Measurements from ENCODE around the gene PPY. TPM values are rescaled to one million over a fixed set of nuclear protein-coding genes. Genes with fewer than 3 reads are reported as not detected.
"Not testable (repeated sequence)": the region's sequence is repeated elsewhere in the genome, so short reads cannot be mapped to it uniquely, and the experiment has no call there.

Gene PPY
- total RNA-seq, 1 donor from 2014 or later, result not detected

DNA sequence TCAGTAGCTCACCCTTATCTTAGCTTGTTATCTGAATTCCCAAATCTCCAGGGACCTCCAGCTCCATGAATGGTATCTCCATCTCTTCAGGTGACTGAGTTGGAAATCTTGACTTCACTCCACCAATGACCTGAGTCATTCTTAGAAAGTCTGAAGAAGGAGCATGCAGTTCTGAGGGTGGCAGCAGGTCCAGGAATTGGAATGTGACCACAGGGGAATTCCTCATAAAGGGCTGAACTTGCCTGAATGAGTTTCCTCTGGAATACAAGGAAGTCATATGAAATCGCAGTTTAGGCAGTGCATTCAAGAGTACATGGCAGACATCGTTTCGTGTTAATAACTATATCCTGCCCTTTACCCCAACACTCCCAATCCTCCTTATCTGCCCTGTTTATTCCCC is 24.0 kb upstream of the PPY start:
- no peak for DNase-seq (ENCODE audit: low read depth)

DNA sequence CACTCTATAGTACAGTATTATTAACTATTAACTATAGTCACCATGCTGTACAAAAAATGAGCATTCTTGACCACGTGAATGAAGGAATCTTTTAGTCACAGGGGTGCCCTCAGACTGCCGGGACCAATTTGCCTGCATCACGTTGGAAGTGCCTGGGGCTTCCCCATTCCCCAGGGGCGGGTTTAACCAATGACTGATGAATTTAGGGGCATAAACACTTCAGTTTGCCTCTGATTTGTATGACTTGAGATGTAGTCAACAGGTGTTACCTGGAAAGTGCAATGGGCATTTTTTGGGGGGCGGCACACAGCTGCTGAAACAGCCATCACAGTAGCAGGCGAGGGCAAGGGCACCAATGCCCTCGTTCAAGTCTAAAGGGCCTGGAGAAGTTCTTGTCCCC is 20.2 kb upstream of the PPY start:
- DNase-seq (ENCODE audit: low read depth), result no peak

DNA sequence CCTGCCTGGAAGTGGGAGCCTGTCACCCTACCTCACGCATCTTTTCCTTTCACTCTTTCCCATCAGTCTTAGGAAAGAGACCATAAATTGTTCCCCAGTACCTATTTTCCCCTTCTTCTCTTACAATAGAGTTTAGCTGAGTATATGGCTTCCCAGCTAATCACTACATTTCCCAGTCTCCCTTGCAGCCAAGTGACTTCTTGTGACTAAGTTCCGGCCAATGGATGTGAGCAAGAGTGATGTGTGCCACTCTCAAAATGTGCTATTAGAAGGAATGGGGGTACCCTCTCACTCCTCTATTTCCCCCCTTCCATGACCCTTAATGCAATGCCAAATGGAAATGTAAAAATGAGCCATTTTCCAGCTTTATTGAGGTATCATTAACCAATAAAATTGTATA is 19.7 kb upstream of the PPY start:
- DNase-seq (ENCODE audit: low read depth), result no peak

DNA sequence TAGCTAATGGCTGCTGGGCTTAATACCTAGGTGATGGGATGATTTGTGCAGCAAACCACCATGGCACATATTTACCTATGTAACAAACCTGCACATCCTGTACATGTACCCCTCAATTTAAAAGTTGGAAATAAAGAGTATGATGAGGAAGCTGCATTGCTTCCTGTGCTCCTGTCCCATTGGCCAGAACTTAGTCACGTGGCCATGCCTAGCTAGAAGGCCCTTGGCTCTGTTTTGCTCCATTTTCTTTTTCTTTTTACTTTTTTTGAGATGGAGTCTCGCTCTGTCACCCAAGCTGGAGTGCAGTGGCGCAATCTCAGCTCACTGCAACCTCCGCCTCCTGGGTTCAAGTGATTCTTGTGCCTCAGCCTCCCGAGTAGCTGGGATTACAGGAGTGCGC is 19.0 kb upstream of the PPY start:
- not testable (repeated sequence) for DNase-seq (ENCODE audit: low read depth)

DNA sequence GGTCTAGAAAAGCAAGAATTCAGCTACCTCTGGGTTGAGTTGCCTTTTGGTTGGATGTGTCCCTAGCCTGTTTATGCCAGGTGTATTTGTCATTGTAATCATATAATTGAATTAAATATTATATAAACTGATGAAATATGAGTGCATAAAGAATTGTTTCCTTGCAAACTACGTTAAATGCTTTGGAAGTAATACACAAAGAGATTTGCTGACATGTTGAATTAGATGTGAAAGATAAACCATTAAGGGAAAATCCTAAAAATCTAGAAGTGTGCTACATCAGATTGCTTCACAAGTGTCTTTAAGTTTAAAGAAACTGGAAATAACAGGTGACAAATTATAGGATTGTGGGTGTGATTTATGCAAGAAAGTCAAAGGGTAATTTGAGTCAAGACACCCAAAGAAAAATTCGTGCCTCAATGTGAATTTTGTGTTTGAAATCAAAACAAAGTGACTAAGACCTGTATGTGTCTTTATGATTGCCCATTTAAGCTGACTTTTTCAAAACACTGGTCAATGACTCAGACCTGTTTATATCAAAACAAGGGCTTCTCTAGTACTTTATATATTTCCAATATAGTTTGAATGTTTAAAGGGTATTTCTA is 16.6 kb upstream of the PPY start:
- DNase-seq (ENCODE audit: low read depth), result no peak

DNA sequence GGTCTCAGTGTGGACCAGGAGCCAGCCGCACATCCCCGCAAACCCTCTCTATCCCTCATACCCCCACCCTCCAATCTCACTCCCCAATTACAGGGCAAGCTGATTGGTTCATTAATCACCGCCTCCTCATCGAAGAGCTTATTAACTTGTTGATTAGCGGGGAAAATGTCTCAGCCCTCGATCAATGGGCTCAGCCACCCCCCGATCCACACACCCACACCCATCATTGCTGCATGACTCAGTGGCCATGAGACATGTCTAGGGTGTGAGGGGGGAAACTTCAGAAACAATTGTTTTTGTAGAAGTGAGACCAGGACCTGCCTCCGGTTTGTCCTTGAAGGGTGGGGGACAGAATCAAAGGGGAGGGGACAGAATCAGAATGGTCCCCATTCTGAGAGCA is 13.9 kb upstream of the PPY start:
- DNase-seq (ENCODE audit: low read depth), result no peak

DNA sequence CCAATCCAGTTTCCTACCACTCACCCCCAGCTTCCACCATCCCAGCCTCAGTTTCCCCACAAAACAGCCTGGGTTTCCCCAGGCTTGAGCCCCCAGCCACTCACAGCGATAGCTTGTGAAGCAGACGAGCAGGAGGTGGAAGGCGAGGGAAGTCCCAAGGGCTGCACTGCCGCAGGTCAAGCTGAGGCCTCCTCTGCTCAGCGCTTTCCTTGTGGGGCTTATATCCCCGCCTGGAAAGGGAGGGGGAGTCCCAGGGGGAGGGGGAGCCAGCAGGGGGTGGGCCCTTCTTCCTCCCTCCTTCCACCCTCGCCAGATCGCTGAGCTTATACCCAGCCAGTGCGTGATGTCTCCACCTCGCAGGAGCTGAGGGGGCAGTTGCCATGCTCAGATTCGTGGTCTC is 11.5 kb upstream of the PPY start, which contains the start of gene PYY:
Gene PYY, minus strand, starts transcription at position 195 of the 400 bp plus-strand sequence. CDS start 457 bp downstream, outside the sequence.
- no peak for DNase-seq (ENCODE audit: low read depth)

DNA sequence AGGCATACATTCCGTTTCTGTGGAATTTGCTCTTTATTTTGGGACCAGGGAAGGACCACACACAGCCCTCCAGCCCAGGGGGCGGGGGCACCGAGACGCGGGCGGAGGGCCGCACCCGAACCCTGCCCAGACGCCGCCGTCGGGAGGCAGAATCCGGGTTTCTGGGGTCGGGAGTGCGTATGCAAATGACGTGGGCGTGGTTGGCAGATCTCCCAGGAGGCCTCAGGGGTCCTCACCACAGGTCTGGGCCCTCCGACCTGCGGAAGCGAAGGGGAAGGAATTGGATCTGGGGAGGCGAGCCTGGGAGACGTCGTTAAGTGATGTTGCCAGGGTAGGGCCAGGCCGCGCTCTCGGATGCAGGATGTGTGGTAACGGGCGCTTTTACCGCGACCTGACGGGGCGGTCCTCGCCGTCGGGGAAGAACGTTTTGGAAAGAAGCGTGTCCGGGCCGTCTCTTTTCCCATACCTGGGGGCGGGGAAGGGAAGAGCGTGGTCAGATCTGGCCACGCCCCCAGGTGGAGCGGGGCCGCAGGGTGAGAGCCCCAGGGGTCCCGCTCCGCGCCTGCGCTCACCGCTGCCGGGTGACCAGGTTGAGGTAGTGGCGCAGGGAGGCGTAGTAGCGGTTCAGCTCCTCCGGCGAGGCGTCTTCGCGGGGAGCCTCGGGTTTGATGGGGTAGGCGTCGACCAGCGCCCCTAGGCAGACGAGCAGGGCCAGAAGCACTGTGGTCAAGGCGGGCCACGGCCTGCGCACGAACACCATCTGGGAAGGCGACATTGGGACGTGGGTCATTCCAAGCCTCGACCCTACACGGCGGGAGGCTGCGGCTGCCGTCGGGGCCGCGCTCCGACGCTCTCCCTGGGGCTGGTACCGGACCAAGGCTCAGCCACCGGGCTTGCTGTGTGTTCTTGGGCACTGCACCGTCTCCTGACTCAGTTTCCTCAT is 10.7 kb upstream of the PPY start:
- DNase-seq (ENCODE audit: low read depth), result no peak

DNA sequence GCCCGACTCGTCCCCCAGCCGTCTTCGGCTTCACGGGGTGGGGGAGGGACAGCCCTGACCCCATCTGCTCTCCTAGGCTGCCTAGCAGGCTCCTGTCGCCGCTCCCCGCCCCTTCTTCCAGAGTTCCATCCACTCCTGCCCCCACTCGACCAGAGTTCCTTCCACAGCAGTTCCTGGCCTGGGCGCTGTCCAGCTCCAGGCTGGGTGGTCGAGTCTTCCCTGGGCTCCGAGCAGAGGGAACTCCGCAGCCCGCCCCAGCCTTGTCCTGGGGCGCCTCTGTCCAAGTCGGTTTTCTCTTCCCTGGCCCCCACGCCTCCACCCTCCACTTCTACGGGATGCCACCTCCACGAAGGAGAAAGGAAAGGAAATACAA is 10.1 kb upstream of the PPY start:
- no peak for DNase-seq (ENCODE audit: low read depth)

DNA sequence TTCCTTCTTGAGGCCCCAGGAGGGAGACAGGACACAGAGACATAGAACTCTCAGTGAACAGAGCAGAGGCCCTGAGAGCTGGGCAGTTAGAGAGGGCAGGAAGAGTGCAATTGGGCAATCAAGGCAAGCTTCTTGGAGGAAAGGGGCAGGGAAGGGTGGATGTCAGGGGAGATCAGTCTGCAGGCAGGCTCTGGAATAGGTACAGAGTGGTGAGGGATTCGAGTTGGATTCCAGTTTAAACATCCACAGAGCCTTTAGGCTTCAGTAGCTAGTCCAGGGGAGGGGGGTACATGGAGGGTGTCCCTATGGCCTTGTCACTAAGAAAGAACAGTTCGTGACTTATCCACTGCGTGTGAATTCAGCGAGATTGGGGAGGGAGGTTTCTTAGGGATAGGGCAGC is 9.5 kb upstream of the PPY start:
- no peak for DNase-seq (ENCODE audit: low read depth)

DNA sequence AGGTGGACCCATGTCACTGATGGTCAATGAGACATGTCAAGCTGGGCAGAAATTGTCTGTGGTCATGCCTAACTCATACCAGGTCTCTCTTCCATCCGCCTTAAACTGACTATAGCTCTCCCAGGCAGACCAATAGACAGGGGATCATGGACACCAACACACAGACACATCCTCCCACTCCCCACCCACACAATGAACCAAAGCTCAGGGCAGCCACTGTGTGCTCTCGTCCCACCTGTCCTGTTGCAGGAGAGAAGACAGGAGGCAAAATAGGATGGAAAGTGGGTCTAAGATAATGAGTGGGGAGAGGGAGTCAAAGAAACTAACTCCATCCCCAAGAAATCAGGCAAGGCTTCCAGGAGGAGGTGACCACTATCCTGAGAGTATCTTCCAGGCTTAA is 8.3 kb upstream of the PPY start:
- DNase-seq (ENCODE audit: low read depth), result no peak

DNA sequence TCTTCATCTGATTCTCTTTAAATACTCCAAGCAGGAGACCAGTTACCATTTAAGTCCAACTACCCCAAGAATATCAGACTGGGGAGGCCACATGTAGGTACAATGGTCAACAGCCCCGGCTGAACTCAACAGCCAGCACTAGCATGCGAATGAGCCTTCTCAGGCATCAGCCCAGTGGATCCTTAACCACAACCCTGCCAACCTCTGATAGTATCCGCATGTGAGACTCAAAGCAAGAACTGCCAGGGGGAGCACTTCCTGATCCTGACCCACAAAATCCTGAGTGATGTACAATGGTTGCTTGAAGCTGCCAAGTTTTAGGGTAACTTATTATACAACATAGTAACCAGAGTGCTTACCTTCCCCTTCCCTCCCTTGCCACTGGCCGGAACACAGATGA is 7.5 kb upstream of the PPY start:
- DNase-seq (ENCODE audit: low read depth), result peak; percentile 22

DNA sequence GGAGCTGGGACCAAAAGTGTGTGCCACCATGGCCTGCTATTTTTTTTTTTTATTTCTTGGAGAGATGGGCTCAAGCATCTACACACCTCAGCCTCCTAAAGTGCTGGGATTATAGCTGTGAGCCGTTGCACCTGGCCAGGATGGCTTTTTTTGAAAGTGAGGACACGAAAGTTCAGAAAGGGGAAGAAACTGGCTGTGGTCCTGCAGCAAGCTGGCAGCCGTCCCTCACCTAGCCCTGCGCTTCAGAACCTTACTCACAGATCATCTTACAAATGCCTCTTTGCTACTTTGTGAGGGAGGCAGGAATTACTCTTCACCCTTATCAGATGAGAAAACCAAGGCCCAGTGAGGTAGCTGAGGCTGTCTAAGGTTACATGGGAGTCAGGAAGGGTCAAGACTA is 4.5 kb upstream of the PPY start:
- no peak for DNase-seq (ENCODE audit: low read depth)

DNA sequence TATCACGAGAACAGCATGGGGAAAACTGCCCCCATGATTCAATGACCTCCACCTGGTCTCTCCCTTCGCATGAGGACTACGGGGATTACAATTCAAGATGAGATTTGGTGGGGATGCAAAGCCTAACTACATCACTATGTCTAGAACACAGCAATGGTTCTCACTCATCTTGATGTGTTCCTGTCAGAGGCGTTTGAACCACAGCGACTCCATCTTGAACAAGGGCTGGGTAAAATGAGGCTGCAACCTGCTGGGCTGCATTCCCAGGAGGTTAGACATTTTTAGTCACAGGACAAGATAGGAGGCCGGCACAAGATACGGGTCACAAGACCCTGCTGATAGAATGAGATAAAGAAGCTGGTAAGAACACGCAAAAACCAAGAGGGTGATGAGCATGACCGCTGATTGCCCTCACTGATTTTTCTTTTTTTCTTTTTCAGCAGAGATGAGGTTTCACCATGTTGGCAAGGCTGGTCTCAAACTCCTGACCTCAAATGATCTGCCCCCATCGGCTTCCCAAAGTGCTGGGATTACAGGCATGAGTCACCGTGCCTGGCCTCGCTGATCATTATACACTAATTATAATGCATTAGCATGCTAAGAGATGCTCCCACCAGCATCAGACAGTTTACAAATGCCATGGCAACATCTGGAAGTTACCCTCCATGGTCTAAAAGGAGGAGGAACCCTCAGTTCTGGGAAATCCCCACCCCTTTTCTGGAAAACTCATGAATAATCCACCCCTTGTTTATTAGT is 3.0 kb upstream of the PPY start:
- DNase-seq (ENCODE audit: low read depth), result no peak

DNA sequence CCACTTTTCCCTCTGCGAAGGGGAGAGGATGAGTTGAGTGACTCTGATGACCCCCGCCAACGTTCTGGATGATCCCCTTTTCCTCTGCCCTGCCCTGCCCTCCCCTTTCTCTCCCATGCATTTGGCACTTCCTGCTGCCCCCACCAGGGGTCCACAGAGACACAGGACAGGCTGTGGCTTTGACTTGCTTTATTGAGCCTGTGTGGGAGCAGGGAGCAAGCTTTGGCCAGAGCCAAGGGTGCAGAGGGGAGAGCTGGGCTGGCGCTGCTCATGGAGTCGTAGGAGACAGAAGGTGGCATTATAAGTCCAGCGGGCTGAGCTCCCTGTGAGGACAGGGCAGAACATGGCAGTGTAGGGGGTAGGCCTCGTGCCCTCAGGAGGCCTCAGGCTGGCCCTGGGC is 1.6 kb downstream of the PPY start:
- peak; percentile 66 for DNase-seq (ENCODE audit: low read depth)

DNA sequence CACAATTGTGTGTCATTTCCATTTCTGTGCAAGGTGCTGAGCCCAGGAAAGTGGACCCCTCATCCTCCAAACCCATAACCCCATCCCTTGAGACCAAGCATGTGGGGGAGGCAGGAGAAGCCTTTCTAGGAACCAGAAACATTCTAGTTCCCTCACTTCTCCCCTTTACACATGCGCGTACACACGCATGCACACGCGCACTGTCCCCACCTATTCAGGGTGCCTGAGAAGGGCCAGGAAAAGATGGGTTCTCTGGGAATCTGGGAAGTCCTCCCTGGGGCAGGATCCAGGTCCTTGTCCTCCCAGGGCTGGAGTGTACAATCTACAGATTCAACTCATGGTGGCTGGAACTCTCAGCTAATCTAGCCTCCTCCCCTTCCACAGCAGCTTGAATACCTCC is 2.4 kb downstream of the PPY start:
- DNase-seq (ENCODE audit: low read depth), result no peak

DNA sequence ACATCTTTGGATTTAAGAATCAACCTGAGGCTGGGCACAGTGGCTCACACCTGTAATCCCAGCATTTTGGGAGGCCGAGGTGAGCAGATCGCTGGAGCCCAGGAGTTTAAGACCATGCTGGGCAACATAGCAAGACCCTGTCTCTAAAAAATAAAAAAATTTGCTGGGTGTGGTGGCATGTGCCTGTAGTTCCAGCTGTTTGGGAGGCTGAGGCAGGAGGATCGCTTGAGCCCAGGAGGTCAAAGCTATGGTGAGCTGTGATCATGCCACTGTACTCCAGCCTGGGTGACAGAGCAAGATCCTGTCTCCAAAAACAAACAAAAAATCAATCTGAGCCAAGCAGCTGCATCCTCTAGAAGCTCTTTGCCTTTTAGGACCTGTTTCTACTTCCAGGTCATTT is 2.8 kb downstream of the PPY start:
- DNase-seq (ENCODE audit: low read depth), result not testable (repeated sequence)

DNA sequence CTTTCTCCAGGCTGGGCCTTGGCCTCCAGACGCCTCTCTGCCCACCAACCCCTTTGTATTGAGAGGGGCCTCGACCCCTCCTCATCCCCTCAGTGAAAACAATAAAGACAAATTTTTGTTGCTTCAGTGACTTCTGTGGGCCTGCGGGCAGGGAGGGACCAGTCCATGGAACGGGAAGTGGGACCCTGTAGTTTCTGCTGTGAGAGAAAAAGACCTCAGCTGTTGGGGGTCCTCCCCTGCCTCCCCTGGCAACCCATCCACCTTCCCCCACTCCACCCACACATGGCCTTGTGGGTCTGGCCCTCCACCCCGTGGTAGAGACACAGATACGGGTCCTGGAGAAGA is 3.5 kb downstream of the PPY start:
- DNase-seq (ENCODE audit: low read depth), result no peak

DNA sequence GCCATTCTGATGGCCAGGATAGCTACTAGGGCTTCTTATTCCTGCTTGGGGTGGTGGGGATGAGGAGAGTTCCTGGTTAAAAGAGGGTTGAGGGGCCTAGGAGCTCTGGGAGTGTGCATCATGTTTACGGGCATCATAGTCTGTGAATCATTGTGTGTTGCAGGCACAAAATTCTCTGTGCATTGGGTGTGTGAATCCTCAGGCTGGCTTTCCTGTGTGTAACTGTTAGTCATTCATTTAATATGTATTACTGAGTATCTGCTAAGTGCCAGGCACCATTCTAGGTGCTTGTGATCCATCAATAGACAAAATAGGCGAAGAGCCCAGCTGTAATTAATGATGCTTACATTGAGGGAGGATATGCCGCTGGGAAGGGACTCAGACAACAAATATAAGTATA is 5.8 kb downstream of the PPY start:
- DNase-seq (ENCODE audit: low read depth), result no peak

DNA sequence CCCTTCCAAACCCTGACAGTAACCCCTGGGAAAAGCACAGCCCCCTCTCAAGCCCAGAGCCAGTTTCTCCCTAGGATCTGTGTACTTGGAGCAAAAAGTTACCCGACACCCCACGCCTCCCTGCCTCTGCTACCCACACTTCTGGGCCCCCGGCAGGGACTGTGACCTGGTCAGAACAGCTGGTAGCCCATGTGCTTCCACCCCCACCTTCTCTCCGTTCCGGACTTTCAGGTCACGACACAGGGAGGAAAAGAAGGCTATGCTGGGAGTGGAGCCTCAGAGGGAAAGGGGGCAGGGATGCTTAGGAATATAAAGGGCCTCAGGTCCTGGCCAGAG is 6.4 kb downstream of the PPY start:
- DNase-seq (ENCODE audit: low read depth), result peak; percentile 74

DNA sequence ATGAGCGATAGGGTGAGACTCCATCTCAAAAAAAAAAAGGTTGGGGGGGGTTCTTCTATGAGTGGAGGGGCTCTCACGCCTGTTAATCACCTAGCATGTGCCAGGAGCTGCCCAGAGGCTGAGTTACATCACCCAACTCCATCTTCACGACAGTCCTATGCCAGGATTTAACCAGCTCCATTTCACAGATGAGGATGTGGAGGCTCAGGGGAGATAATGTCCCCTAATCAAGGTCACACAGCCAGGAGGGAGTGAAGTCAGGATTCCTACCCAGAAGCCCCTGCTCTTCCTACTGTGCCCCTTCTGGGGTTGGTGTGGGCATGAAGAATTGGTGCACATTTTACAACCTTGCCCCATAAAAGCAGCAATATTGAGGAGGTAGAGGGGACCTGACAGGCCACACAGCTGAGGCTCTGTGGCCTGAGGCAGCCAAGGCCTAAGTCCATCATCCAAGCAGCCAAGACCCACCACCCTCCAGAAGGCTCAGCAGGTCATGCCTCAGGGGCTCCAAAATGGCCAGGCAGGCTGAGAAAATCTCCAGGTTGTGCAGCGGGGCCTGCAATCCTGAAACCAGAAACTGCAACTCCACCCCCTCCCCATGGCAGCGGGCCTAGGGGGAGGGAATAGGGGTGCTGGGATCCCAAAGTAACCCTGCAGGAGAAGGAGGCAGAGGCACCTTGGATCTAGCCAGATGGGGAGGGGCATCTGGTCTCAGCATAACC is 6.9 kb downstream of the PPY start:
- DNase-seq (ENCODE audit: low read depth), result no peak

DNA sequence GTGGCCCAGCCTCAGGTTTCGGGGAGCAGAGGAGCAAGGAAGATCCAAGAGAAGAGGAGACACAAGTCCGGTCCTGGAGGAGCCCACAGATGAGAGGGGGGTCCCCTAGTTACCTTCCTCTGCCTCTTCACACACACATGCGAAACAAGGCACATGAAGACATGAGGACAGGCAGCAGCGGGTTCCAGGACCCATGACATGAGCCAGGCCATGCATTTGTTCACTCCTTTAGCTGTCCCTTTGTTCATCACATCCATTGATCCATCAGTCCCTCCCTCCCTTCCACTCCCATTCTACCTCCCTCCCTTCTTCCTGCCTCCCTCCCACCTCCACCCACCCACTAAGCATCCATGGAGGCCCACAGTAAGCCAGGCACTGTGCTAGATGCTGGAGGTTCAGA is 9.4 kb downstream of the PPY start:
- DNase-seq (ENCODE audit: low read depth), result no peak
